ENCODE data around the gene THADA.
"Not testable (repeated sequence)": the region's sequence is repeated elsewhere in the genome, so short reads cannot be mapped to it uniquely, and the experiment has no call there.

Gene THADA

DNA sequence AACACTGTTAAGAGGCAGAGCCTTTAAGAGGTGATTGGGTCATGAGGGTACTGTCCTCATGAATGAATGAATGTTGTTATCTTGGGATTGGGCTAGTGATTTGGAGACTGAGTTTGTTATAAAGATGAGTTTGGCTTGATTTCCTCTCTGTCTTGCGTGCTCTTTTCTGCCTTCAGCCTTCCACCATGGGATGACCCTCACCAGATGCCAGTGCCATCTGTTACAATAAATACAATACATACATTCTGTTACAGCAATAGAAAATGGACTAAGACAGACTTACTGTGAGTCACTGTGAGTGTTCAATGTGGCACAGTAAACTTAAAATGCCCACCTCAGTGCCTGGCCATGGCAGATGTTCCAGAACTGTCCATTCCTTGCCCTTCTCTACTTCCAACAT, 274.4 kb downstream of the THADA start:
- no peak for DNase-seq

DNA sequence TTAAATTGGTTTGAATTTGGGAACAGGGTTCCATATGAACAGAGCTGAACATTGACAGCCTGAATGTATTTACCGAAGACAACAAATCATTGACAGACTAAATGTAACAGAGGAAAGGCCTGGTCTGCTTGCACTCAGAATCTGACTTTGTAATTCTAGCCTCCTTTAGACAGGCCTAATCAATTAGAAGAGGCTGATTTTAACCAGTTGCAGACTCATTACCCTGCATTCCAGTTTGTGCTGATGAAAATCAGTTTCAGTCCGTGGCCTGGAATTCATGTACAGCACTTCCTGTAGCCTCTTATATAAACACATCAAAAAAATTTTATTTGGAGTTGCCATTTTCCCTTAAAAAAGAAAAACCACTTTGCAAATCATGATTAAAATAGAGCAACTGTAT, 276.3 kb downstream of the THADA start:
- no peak for DNase-seq

DNA sequence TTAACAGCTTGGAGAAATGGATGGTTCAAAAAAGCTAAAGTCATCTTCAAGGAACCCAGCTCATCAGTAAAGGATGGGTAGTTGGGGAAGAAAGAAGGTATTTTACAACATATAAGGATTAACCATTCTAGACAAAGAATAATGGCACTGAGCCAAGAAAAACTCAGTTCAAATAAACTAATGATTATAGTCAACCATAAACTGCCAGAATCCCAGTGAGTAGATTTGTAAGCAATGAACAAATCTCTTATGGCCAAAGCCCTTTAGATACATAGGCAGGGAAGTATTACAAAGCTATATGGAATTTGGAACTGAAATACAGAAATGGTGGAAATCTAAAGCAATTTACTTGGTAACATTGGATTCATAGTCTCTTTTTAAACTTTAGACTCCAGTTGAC, 277.0 kb downstream of the THADA start:
- DNase-seq = no peak

DNA sequence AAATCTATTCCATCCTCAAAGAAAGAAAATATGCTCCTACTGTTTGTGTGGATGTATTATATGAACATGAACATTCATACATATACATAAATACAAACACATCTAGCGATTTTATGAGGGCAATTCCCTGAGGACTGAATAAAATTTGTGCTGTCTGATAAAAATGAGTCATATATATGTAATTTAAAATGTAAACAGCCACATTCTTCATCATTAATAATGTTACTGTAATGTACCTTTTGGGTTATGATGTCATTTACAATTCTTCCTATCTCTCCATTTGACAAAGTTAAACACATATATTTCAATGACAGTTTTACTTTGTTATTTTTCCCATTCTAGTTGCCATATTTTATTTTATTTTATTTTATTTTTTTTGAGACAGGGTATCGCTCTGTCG, 278.2 kb downstream of the THADA start:
- DNase-seq = no peak

DNA sequence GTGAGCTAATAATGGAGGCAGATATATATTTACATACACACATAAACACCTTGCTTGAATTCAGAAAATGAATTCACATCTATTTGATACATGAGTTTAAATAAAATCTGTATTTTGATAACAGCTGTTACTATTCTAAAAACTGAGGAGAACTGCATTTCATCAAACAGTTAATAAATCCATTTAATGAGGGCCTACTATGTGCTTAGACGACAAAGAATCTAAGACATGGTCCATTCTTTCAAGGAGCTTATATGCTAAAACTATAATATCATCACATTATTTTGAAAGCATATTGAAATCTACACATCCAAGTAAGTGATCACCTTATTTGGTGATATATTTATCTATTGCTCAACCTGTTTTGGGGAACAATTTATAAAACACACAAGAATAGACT, 278.6 kb downstream of the THADA start:
- no peak for DNase-seq

DNA sequence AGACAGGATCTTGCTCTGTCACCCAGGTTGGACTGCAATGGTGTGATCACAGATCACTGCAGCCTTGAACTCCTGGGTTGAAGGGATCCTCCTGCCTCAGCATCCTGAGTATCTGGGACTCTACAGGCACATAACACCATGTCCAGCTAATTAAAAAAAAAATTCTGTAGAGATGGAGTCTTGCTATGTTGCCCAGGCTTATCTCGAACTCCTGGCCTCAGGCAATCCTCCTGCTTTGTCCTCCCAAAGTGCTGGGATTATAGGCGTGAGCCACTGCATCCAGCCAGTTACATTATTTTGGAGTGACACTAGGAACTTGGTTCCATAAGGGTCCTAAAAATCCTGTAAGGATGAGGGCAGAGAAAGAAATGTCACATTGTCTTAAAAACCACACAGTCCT, 280.4 kb downstream of the THADA start:
- no peak for DNase-seq

DNA sequence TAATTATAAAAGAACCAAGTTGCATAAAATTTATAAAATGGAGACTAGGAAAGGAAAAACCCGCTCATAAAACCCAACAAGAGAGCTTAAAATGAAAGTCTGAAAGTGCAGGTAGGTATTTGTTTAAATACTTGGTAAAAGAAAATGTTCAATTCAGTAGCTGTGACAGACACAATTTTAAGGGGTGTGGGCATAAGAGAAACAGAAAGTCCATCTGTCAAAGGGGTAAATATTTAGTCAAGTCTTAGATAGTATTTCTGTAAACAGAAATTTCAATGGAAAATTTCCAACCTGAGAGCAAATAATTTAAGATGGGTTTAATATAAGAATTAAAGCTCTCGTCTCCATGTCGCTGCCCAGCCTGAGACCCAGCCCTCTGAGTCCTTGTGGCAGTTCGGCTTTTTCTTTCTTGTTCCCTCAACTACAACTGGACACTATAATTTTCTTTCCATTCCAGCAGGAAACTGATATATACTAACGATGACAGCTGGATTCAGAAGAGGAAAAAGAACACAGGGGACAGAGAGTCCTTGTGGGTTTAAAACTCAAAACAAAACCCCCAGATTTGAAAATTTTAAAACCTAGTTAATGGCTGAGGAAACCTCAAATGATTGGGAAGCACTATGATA, 281.4 kb downstream of the THADA start:
- no peak for DNase-seq

DNA sequence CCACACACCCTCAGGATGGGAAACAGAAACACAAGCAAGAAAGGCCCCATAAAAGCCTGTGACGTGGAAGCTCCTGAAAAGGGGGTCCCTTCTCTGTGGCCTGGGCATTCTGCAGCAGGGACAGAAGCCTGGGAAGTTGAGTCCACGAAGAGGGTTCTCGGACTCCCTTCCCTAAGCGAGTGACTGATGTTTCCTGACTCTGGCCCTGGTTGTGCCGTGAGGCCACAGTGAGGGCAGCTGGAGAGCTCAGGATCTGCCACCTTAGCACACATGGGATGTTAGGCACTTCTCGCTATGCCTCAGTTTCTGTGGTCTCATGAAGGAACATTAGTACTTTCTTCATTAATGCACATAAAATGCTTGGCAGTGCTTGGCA, 282.2 kb downstream of the THADA start:
- no peak for DNase-seq

DNA sequence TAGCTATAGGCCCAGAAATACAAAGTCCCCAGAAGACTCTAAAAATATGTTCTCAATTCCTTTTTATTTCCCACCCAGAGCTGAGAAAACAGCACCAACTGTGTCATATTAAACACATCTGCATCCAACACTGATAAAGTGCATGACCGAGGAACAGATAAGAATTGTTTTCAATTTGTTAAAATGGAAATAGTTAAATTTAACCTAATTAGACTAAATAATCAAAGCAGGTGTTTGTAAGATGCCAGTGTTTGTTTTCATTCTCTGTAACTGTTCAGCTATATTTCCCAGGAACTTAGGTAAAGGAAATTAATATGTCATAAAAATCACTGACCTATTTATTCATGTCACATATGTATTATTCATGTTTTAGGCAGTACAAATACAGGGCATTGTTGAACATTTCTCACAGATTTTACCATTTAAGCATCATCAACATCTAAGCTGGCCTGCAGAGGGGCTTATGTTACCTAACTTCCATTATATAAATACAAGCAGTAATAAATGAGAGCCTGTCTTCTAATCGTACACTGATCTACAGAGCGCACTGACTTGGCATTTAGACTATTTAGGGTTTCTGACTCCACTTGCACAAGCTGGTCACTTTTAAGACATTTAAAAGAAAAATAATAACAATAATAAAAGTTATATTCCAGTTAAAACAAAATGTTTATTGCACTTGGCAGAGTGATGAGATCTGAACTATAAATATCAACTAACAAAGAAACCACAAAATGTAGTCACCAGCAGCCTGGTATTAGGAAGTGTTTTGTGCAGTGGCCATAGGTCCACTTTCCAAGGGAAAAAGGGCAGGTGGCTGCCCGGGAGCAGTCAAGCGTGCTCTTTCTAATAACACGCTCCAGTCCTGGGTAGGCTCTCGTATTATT, 282.8 kb downstream of the THADA start:
- DNase-seq = no peak

DNA sequence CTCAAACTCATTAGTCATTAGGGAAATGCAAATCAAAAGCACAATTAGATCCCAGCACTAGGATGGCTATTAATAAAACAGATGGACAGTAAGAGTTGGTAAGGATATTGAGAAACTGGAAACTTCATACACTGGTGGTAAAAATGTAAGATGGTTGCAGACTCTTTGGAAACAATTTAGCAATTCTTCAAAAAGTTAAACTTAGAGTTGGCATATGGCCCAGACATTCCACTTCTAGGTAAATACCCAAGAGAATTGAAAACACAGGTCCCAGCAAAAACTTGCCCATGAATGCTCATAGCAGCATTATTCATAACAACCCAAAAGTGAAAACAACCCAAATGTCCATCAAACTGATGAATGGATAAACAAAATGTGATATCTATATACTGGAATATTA, 284.6 kb downstream of the THADA start:
- no peak for DNase-seq

DNA sequence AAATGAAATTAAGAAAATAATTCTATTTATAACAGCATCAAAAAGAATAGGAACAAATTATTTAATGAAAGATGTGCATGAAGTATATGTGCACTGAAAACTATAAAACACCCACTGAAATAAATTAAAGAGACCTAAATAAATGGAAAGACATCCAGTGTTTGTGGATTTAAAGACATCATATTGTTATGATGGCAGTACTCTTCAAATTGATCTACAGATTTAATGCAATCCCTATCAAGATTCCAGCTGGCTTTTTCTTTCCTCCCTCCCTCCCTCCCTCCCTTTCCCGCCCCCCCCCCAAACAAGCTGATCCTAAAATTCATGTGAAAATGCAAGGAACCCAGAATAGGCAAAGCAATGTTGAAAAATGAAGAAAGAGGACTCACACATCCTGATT, 285.9 kb downstream of the THADA start:
- no peak for DNase-seq

DNA sequence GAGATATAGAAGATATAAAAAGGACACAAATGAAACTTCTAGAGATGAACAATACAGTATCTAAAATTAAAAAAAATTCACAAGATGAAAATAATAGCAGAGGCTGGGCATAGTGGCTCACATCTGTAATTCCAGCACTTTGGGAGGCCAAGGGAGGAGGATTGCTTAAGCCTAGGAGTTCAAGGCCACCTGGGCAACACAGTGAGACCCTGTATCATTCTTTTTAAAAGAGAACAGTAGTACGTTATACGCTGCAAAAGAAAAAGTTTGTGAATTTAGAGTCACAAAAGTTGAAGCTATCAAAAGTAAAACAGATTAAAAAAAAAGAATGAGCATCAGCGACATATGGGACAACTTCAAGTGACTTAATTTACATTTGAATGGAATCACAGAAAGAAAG, 287.9 kb downstream of the THADA start:
- DNase-seq = no peak

DNA sequence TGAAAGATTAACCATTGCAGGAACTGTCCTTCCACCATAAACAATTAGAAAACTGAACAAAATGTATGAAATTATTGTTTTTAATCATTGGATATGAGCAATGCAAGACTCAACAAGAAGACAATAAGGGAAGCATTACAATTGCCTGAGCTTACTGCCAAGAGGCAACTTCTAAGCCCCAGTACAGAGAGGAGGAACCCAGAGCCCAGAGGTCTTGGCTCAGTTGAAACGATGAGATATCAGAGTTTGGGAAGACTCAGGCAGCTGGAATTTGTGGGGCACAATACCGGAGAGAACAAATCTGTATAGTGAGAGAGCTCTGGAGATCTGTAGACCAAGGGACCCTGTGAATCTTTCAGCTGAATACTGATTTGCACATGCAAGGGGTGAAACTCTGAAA, 288.8 kb downstream of the THADA start:
- no peak for DNase-seq

DNA sequence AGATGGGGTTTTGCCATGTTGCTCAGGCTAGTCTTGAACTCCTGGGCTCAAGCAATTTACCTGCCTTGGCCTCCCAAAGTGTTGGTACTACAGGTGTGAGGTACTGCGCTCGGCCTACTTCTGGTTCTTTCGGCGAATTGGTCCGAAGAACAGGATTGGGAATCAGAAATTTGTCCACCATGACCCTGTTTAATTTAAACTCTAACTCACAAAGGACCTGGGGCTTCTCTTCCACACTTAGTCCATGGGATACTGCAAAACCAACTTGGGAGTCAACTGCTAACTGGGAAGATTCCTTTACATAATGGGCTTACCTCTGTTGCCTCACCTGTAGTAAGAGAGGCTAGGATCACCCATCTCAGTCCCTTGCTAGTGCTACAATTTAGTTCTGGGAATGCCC, 289.6 kb downstream of the THADA start:
- DNase-seq = no peak

DNA sequence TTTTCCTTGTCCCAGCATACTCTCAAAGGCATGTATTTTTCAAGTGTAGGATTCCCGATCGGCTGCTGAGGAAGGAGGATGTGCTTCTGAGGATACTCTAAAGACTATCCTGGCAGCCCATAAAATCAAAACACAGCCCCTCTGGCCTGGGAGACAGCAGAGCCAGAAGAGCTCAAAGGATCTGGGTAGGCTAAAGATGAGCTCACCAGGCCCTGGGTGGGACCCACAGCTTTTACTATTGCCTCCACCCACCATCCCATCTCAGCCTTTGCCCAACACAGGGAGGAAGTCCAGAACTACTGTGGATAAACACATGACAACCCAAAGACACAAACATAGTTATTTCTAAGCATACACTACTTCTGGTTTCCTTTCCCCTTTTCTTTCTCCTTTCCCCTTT, 290.3 kb downstream of the THADA start:
- DNase-seq = no peak

DNA sequence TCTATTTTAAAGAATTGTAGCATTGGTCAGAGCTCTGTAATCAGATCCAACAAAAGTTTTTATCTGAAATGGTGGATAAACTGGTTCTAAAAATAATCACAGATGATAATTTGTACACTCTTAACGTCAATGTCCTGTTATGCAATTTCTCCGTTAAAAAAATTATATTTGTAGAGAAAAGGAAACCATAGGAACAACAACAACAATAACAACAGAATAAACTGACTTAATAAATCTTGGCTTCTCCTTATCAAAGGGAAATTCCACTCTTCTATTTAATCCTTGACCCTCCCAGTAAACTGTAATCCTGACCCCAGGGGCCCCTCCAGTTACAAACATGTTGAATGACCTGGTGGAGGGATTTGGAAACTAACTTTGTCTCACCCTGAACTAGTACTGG, 290.8 kb downstream of the THADA start:
- DNase-seq = no peak

DNA sequence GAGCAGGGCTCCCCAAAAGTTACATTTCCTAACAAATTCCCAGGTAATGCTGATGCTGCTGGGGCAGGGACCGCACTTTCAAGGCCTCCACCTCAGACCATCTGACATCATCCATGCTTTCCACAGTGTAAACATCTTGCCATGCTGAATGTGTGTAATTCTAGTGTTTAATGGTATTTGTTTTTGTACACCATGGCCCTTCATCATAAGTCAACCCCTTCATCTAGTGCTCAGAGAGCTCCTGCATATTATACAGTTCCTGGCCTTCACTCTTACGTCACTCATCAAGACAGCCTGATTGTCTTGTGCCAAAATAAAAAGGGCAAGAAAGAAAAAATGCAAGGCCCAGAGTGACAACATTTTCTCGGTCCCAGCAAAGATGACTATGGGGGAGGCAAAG, 291.9 kb downstream of the THADA start:
- no peak for DNase-seq

DNA sequence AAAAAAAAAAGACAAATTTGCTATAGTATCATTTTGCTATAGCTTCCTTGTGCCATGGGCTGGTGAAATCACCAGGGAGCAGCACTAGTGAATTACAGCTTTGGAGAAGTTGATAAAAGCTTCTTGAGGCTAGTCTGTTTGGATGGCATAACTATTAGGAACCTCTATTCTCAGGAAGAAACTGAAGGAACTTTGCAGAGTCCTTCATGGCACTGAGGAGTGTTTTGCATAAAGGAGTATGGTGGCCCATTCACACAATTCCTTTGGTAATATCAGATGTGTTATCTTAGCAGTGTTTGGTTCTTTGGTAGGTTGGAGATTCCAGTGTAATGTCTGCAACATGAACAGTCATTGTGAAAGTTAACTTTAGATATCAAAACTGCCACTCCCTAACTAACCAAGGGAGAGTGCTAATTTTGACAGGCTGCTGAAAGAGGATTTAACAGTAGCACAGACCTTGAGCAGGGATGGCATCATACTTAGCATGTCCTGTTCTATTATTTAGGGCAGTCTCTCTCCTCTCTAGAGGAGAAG, 292.8 kb downstream of the THADA start:
- no peak for DNase-seq

DNA sequence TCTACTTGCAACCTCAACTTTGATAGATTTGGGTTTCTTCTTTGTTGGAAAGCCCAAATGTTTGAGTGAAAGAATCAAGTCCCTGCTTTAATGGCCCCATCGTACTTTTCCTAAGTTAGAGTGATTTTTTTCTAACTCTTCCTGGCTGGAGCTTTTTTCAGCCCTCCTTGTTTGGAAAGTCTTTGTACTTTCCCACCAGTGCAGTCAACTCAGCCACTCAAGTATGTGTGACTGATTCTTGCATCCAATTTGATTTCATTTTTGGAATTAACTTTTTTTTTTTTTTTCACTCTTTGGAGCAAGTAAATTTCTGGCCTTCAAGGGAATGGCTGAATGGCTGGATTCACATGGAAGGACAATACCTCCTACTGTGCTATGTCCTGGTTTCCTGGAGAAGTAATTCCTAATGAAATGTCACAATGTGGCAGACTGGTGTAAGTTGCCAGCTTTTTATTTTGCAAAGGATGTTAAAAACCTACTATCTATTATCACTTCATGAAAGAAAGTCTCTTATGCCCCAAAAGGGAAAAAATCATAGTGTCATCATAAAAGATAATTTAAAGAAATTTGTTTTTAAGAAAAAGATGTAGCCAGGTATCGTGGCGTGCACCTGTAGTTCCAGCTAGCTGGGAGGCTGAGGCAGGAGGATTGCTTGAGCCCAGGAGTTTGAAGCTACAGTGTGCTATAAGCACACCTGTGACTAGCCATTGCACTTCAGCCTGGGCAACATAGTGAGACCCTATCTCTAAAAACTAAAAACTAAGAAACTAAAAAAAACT, 293.5 kb downstream of the THADA start:
- no peak for DNase-seq

DNA sequence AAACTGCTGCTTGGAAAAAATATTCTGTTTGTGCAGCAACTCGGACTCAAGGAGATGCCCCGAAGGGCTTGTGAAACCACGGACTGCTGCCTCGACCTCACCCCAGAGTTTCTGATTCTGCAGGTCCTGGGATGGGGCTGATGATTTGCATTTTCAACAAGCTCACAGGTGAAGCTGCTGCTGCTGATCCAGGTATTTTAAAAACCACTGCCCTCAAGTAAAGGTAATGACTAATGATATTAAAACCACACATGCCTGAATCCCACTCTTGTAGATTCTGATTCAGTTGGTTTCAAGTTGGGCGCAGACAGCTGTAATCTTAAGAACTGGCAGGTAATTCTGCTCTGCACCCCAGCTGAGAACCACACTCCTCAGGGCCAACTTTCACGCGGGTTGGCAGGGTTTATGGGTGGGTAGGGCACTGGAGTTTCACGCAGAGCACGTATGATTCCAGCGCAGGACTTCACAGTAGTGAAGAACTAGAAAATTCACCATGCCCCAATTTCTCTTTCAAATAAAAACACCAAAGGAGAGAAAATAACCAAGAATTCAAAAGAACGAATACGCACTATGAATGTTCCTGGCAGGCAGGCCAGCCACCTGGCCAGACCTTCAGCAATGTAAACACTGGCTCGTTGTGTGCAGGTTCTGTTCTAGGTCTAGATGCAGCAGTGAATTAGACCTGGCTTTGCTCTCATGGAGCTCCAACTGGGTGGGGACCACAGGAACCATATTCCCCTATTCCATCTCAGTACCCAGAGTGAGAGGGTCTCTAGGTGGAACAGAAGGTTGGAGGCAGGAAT, 294.9 kb downstream of the THADA start:
- DNase-seq = no peak

DNA sequence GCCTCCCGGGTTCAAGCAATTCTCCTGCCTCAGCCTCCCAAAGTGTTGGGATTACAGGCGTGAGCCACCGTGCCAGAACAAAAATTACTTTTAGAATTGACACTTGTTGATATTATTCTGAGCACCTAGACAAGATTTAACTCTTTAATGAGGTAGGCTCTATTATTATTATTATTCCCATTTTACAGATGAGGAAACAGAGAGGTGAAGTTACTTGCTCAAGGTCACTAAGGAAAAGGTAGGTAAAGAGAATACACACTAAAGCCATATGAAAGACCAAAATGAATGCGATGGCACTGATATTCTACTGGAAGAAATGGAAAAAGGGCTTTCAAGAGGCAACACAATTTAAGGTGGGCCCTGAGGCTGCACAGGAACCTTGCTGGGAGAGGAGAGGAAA, 295.6 kb downstream of the THADA start:
- no peak for DNase-seq

DNA sequence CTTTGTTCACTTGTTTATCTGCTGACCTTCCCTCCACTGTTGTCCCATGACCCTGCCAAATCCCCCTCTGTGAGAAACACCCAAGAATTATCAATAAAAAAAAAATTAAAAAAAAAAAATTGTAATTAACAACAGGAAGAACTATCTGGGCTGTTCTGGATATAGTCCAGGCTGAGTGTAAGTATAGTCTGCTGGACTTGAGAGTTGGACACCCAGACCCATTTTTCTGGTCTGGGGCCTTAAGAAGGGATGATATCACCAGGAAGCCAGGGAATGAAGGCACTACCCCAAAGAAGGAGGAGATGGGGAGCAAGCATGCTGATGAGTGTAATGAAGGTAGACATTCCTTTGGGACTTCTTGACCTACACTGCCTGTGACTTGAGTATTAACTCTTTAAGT, 297.3 kb downstream of the THADA start:
- no peak for DNase-seq

DNA sequence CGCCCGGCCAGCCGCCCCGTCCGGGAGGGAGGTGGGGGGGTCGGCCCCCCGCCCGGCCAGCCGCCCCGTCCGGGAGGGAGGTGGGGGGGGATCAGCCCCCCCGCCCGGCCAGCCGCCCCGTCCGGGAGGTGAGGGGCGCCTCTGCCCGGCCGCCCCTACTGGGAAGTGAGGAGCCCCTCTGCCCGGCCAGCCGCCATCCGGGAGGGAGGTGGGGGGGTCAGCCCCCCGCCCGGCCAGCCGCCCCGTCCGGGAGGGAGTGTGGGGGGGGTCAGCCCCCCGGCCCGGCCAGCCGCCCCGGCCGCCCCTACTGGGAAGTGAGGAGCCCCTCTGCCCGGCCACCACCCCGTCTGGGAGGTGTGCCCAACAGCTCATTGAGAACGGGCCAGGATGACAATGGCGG, 298.1 kb downstream of the THADA start:
- not testable (repeated sequence) for DNase-seq
